GM12873 (cell line): Measurements from ENCODE around the gene TTC21A.
A peak's percentile ranks its signal among the peaks of the same experiment; 100 is the strongest.

ENCODE experiments used
- CTCF ChIP-seq: IDR thresholded peaks from 2 replicates; pipeline ENCODE4 v1.5.1; 2012; ENCODE audit warnings: low read depth, mild to moderate bottlenecking, moderate library complexity, low read length, control low read depth; ENCODE audit not compliant: insufficient read depth; ENCODE audit errors: missing control alignments

TTC21A gene

GRCh38 chr3:39068556-39068955, 38.9 kb upstream of the TTC21A start:
- TF ChIP-seq CTCF = no peak

GRCh38 chr3:39075910-39076309, 31.6 kb upstream of the TTC21A start:
- no peak for TF ChIP-seq CTCF

- no peak for TF ChIP-seq CTCF
These were observed 27.9 kb upstream of the TTC21A start for GRCh38 chr3:39079530-39079929.

- TF ChIP-seq CTCF = peak; percentile 13
These were observed 27.5 kb upstream of the TTC21A start for GRCh38 chr3:39080026-39080425.

GRCh38 chr3:39082666-39083313, 24.7 kb upstream of the TTC21A start:
- no peak for TF ChIP-seq CTCF

GRCh38 chr3:39086144-39086543, 21.3 kb upstream of the TTC21A start:
- TF ChIP-seq CTCF = peak; percentile 19

- TF ChIP-seq CTCF = no peak
These were observed 19.0 kb upstream of the TTC21A start for GRCh38 chr3:39088456-39088855.
